WTC11 (cell line): ENCODE measurements around the gene CCSER1. TPM values are rescaled to one million over a fixed set of nuclear protein-coding genes. Genes with fewer than 3 reads are reported as not detected.

Experiments
- ATAC-seq: fragments of 200-7000 bp; cut with Tn5 transposase; 2 replicates; pipeline ENCODE4 v1.10.0; 2021; ENCODE audit warnings: mild to moderate bottlenecking, moderate library complexity
- CTCF ChIA-PET: fragments of 300-600 bp; sonication (Branson Sonifier 250); formaldehyde crosslinking; loops from one replicate; lab custom pipeline; 2021; ENCODE audit warnings: antibody characterized with exemption; lab: Charles Lee
- POLR2A ChIA-PET: fragments of 350-600 bp; sonication (Branson Sonifier 250); formaldehyde crosslinking; loops from one replicate; lab custom pipeline; 2021; ENCODE audit warnings: antibody characterized with exemption; lab: Charles Lee
- DNase-seq: peaks from one replicate; pipeline ENCODE4 v3.0.0; 2021; ENCODE audit warnings: low spot score
- H3K27ac Mint-ChIP-seq: 2 replicates; pipeline ENCODE4 v1.8.0; 2021; ENCODE audit warnings: mixed read lengths
- H3K27me3 Mint-ChIP-seq: 2 replicates; pipeline ENCODE4 v1.8.0; 2021; ENCODE audit warnings: low read depth, mild to moderate bottlenecking, moderate library complexity, mixed read lengths
- H3K36me3 Mint-ChIP-seq: 2 replicates; pipeline ENCODE4 v1.8.0; 2021; ENCODE audit warnings: mixed read lengths
- H3K4me1 Mint-ChIP-seq: 2 replicates; pipeline ENCODE4 v1.8.0; 2022; ENCODE audit warnings: mixed read lengths
- H3K4me3 Mint-ChIP-seq: 2 replicates; pipeline ENCODE4 v1.8.0; 2021; ENCODE audit warnings: mild to moderate bottlenecking, moderate library complexity, mixed read lengths
- H3K9me3 Mint-ChIP-seq: 2 replicates; pipeline ENCODE4 v1.8.0; 2021; ENCODE audit warnings: mixed read lengths
- AR ChIP-seq: fragments of 250-450 bp; sonication (Bioruptor Pico); IDR thresholded peaks from 2 replicates; pipeline ENCODE4 v1.9.0; 2021; ENCODE audit warnings: mild to moderate bottlenecking
- GTF2I ChIP-seq: fragments of 250-450 bp; sonication (Bioruptor Pico); conservative IDR thresholded peaks from 2 replicates; pipeline ENCODE4 v1.4.0; 2021; ENCODE audit warnings: mild to moderate bottlenecking
- KAT7 ChIP-seq: sonication (generic); formaldehyde crosslinking; IDR thresholded peaks from 2 replicates; pipeline ENCODE4 v1.8.1; 2023; ENCODE audit warnings: missing genetic modification reagents, mild to moderate bottlenecking, borderline replicate concordance
- MAX ChIP-seq: sonication (generic); formaldehyde crosslinking; IDR thresholded peaks from 2 replicates; pipeline ENCODE4 v1.8.0; 2022; ENCODE audit warnings: mild to moderate bottlenecking, missing genetic modification reagents
- NFE2L1 ChIP-seq: sonication (generic); formaldehyde crosslinking; IDR thresholded peaks from 2 replicates; pipeline ENCODE4 v1.8.1; 2023; ENCODE audit warnings: missing genetic modification reagents
- ZNF416 ChIP-seq: fragments of 250-450 bp; sonication (Bioruptor Pico); IDR thresholded peaks from 2 replicates; pipeline ENCODE4 v1.9.0; 2021; ENCODE audit warnings: mild to moderate bottlenecking, inconsistent platforms
- ZNF423 ChIP-seq: fragments of 250-450 bp; sonication (Bioruptor Pico); IDR thresholded peaks from 2 replicates; pipeline ENCODE4 v2.1.2; 2022; ENCODE audit warnings: mild to moderate bottlenecking, moderate library complexity
- ZSCAN18 ChIP-seq: fragments of 250-450 bp; sonication (Bioruptor Pico); IDR thresholded peaks from 2 replicates; pipeline ENCODE4 v2.1.2; 2022; ENCODE audit warnings: mild to moderate bottlenecking, moderate library complexity
- total RNA-seq: library from RNA; stranded (reverse); gene quantifications from 3 replicates; pipeline ENCODE4 v1.2.3, GENCODE V29; 2021
- TF ChIP-seq, protein P1 (sequence below): sonication (generic); formaldehyde crosslinking; IDR thresholded peaks from 2 replicates; pipeline ENCODE4 v1.8.1; 2022; ENCODE audit warnings: low read depth, missing genetic modification reagents, borderline replicate concordance
- TF ChIP-seq, protein P2 (sequence below): fragments of 250-450 bp; sonication (Bioruptor Pico); IDR thresholded peaks from 2 replicates; pipeline ENCODE4 v1.9.0; 2021; ENCODE audit warnings: mild to moderate bottlenecking, borderline replicate concordance

The CCSER1 gene
- total RNA-seq, 1 experiment from 2014 or later, result 0.87 TPM

DNA sequence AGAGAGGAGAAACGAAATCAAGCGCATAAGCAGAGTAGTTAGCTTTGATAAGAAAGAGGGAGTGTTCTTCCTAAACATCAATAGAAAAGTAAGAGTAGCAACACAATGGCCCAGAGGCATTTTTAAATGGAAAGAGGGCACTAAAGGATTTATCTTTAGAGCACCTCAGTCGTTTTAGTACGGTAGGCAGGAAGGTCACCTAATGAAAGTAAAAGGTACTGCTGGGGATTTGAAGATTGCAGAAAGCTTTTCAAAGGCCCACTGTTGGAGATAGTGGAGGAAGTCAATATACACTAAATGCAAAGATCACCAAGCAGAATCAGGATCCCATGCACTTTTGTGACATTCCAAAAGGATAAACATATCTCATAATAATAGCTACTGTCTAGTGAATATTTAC is 1508.9 kb downstream of the CCSER1 start:
- ChIA-PET CTCF (no interaction called here), POLR2A (no interaction called here)
- Mint-ChIP-seq H3K27me3 (no peaks in the 10 kb centered on the region; the same call in 1 of the 2 replicates), H3K4me1 (peaks cover 27% of the 10 kb centered on the region), H3K4me3 (no peak overlapping the region), H3K9me3 (peaks cover 6% of the 10 kb centered on the region), H3K36me3 (peaks cover 11% of the 10 kb centered on the region; the same call in 1 of the 2 replicates), H3K27ac (no peak overlapping the region)
- ATAC-seq (peak; percentile 61), DNase-seq (no peak)
- TF ChIP-seq NFE2L1, result no peak
- TF ChIP-seq, protein P1, sequence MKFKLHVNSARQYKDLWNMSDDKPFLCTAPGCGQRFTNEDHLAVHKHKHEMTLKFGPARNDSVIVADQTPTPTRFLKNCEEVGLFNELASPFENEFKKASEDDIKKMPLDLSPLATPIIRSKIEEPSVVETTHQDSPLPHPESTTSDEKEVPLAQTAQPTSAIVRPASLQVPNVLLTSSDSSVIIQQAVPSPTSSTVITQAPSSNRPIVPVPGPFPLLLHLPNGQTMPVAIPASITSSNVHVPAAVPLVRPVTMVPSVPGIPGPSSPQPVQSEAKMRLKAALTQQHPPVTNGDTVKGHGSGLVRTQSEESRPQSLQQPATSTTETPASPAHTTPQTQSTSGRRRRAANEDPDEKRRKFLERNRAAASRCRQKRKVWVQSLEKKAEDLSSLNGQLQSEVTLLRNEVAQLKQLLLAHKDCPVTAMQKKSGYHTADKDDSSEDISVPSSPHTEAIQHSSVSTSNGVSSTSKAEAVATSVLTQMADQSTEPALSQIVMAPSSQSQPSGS, result no peak
- no peak for TF ChIP-seq ZNF416 (CRISPR knock-in tag)
- no peak for TF ChIP-seq AR (CRISPR knock-in tag)
- TF ChIP-seq MAX (CRISPR knock-in tag), result no peak
- TF ChIP-seq ZNF423 (CRISPR knock-in tag), result no peak
- TF ChIP-seq GTF2I (CRISPR knock-in tag), result no peak
- TF ChIP-seq ZSCAN18 (CRISPR knock-in tag), result no peak
- no peak for TF ChIP-seq KAT7 (CRISPR knock-in tag)
- TF ChIP-seq, protein P2, sequence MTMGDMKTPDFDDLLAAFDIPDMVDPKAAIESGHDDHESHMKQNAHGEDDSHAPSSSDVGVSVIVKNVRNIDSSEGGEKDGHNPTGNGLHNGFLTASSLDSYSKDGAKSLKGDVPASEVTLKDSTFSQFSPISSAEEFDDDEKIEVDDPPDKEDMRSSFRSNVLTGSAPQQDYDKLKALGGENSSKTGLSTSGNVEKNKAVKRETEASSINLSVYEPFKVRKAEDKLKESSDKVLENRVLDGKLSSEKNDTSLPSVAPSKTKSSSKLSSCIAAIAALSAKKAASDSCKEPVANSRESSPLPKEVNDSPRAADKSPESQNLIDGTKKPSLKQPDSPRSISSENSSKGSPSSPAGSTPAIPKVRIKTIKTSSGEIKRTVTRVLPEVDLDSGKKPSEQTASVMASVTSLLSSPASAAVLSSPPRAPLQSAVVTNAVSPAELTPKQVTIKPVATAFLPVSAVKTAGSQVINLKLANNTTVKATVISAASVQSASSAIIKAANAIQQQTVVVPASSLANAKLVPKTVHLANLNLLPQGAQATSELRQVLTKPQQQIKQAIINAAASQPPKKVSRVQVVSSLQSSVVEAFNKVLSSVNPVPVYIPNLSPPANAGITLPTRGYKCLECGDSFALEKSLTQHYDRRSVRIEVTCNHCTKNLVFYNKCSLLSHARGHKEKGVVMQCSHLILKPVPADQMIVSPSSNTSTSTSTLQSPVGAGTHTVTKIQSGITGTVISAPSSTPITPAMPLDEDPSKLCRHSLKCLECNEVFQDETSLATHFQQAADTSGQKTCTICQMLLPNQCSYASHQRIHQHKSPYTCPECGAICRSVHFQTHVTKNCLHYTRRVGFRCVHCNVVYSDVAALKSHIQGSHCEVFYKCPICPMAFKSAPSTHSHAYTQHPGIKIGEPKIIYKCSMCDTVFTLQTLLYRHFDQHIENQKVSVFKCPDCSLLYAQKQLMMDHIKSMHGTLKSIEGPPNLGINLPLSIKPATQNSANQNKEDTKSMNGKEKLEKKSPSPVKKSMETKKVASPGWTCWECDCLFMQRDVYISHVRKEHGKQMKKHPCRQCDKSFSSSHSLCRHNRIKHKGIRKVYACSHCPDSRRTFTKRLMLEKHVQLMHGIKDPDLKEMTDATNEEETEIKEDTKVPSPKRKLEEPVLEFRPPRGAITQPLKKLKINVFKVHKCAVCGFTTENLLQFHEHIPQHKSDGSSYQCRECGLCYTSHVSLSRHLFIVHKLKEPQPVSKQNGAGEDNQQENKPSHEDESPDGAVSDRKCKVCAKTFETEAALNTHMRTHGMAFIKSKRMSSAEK (CRISPR knock-in tag), result no peak

Other genes with a start within 250 kb of the CCSER1 start
- 0.05 to 0.07 TPM in 2 of 3 replicates, not detected in the other for gene MMRN1, start 232.5 kb upstream of the CCSER1 start, total RNA-seq